ENCODE measurements around the gene IRF6. TPM values are rescaled to one million over a fixed set of nuclear protein-coding genes. Genes with fewer than 3 reads are reported as not detected.

IRF6 gene
- total RNA-seq, 2 donors from 2014 or later: 30.4 to 32.6 TPM

- DNase-seq (ENCODE audit: low spot score): no peak
- Histone ChIP-seq H3K9me3 (no peaks in the 10 kb centered on the region), H3K27me3 (no peaks in the 10 kb centered on the region), H3K4me1 (no peaks in the 10 kb centered on the region), H3K4me3 (no peak overlapping the region), H3K27ac (no peak overlapping the region), H3K36me3 (no peaks in the 10 kb centered on the region)
- no peak for TF ChIP-seq CTCF (IDR thresholded peaks at IDR 0.05)
These were observed 50.7 kb downstream of the IRF6 start for GRCh38 chr1:209755256-209755655.

GRCh38 chr1:209752890-209753289 is 53.1 kb downstream of the IRF6 start:
- DNase-seq (ENCODE audit: low spot score): no peak
- Histone ChIP-seq H3K36me3 (no peaks in the 10 kb centered on the region), H3K4me3 (no peak overlapping the region), H3K27ac (no peak overlapping the region), H3K4me1 (peaks cover 0 to 3% of the 10 kb centered on the region in 2 donors), H3K27me3 (no peaks in the 10 kb centered on the region), H3K9me3 (no peaks in the 10 kb centered on the region)
- TF ChIP-seq CTCF (IDR thresholded peaks at IDR 0.05): no peak

GRCh38 chr1:209751627-209752231 is 54.2 kb downstream of the IRF6 start:
- no peaks in the 10 kb centered on the region for H3K27me3 ChIP-seq
- TF ChIP-seq CTCF (IDR thresholded peaks at IDR 0.05): no peak
- no peak overlapping the region for H3K27ac ChIP-seq
- H3K4me3 ChIP-seq: no peak overlapping the region
- H3K36me3 ChIP-seq: no peaks in the 10 kb centered on the region
- peaks cover 0 to 4% of the 10 kb centered on the region in 2 donors for H3K4me1 ChIP-seq
- no peak for DNase-seq (ENCODE audit: low spot score)
- no peaks in the 10 kb centered on the region for H3K9me3 ChIP-seq

- H3K27me3 ChIP-seq: no peaks in the 10 kb centered on the region
- no peak for DNase-seq (ENCODE audit: low spot score)
- no peaks in the 10 kb centered on the region for H3K9me3 ChIP-seq
- H3K4me3 ChIP-seq: no peak overlapping the region
- no peaks in the 10 kb centered on the region for H3K36me3 ChIP-seq
- peaks cover 0 to 4% of the 10 kb centered on the region in 2 donors for H3K4me1 ChIP-seq
- H3K27ac ChIP-seq: no peak overlapping the region
- no peak for TF ChIP-seq CTCF (IDR thresholded peaks at IDR 0.05)
These were observed 56.1 kb downstream of the IRF6 start for GRCh38 chr1:209749670-209750323.

GRCh38 chr1:209749205-209749604 is 56.7 kb downstream of the IRF6 start:
- no peak for TF ChIP-seq CTCF (IDR thresholded peaks at IDR 0.05)
- Histone ChIP-seq H3K27ac (no peak overlapping the region), H3K4me3 (no peak overlapping the region), H3K9me3 (no peaks in the 10 kb centered on the region), H3K36me3 (no peaks in the 10 kb centered on the region), H3K4me1 (peaks cover 0 to 4% of the 10 kb centered on the region in 2 donors), H3K27me3 (no peaks in the 10 kb centered on the region)
- no peak for DNase-seq (ENCODE audit: low spot score)

All from right atrium auricular region (tissue), 2 donors.